NCI-H146 treated with DMSO at 0.1 percent for 48 hours (cell line): ENCODE data around the gene ME3.
"Not testable (repeated sequence)": the region's sequence is repeated elsewhere in the genome, so short reads cannot be mapped to it uniquely, and the experiment has no call there.

ENCODE experiments used
- DNase-seq: peaks from one replicate; lab custom pipeline; 2025; ENCODE audit not compliant: unreplicated experiment; lab: John Stamatoyannopoulos, UW

ME3 gene

DNA sequence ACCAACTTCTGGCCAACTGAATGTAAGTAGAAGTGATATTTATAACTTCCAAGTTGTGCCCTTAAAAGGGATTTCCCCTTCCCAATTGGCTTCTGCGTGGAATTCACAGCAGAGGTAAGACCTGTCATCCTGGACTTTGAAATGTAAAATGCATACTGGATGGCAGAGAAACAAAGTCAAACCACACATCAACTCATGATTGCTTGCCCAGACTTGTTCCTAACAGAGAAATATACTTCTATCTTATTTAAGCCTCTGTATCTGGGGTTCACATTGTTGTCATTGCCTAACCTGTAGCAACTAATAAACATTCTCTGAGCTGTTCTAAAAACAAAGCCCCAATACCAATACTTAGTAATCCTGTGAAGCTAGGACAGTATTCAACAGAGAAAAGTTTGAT, 6.2 kb downstream of the ME3 start:
- no peak for DNase-seq

DNA sequence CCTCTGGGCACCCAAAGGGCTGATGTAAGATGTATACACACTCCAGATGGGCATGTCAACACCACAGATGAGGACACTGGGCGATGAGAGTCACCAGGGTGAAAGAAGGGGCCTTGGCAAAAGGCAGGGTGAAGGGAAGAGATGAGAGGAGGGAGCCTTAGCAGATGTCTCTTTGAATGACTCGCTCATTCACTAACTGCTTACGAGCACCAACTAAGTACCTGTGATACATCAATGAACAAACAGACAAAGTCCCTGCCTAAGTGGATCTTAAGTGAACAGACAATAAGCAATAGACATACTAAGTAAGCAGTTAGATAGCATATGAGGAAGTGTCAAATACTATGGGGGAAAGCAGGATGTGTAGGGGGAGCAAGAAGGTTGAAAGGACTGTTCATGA, 7.5 kb downstream of the ME3 start:
- no peak for DNase-seq

DNA sequence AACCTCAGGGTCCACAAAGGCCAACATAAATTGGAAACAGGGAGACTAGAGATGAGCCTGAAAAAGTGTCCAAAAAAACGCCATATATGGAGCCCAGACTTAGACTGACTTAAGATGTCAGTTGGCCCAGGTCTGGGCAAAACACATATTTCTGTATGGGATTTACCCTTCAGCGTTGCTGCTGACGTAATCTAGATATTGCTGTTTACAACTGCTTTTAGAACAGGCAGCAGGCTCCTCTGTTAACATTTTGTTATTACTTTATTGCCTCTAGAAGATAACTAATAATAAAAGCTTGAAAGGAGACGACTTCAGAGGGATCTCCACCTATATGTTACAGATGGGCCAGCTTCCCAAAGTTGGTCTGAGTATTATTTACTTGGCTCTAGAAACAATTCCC, 8.7 kb downstream of the ME3 start:
- no peak for DNase-seq

GRCh38 chr11:86663291-86663690, 9.1 kb downstream of the ME3 start:
- DNase-seq: no peak

GRCh38 chr11:86660736-86661135, 11.7 kb downstream of the ME3 start:
- DNase-seq: no peak

DNA sequence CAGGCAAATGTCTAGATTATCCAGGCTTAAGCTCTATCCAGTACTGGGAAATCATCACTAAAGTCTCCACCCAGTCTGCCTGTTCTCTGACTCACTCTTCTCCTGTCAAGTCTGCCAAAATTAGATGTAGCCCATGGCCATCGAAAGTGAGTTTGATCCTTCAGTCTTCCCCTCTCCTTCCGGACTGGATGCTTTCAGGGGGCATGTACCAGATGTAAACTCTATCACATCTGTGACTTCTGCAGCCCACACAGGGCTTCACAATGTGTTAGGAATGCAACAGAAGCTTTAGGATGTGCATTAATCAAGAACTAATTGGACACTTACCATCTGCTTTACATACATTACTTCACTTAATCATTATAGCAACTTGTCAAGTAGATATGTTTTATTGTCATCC, 12.3 kb downstream of the ME3 start:
- DNase-seq: no peak

DNA sequence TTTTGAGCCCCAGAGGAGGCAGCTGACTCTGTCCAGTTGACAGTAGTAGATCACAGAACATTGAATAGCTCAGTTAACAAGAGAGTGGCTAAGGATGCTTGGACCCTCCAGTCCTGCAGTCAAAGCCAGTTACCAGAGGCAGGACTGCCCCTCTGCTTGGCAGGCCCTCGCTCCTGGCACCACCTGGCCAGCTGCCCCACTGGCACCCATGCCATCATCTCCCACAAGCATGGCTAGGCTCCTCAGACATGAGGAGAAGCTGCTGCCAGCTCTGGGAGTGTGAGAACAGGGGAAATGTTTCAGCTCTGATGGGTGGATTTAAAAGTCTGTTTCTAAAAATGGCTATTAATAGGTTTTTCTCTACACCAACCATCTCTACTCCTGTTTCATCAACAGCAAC, 13.9 kb downstream of the ME3 start:
- DNase-seq: no peak

- not testable (repeated sequence) for DNase-seq
Observed at GRCh38 chr11:86645212-86645611, 27.2 kb downstream of the ME3 start.

DNA sequence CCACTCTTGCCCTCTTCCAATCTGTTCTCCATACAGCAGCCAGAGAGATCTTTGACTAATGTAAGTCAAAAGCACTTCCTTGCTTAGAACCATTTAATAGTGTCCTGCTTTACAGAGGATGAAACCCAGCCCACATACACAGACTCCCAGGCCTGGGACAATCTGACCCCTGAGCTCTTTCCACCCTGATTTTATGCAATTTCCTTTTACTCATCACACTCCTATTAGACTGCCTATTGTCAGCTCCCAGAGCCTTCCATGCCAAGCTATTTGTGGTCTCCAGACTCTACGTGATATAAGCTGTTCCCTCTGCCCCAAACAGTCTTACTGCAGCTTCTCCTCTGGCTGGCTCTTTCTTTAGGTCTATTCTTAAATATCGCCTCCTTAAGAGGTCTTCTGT, 28.1 kb downstream of the ME3 start:
- DNase-seq: no peak

DNA sequence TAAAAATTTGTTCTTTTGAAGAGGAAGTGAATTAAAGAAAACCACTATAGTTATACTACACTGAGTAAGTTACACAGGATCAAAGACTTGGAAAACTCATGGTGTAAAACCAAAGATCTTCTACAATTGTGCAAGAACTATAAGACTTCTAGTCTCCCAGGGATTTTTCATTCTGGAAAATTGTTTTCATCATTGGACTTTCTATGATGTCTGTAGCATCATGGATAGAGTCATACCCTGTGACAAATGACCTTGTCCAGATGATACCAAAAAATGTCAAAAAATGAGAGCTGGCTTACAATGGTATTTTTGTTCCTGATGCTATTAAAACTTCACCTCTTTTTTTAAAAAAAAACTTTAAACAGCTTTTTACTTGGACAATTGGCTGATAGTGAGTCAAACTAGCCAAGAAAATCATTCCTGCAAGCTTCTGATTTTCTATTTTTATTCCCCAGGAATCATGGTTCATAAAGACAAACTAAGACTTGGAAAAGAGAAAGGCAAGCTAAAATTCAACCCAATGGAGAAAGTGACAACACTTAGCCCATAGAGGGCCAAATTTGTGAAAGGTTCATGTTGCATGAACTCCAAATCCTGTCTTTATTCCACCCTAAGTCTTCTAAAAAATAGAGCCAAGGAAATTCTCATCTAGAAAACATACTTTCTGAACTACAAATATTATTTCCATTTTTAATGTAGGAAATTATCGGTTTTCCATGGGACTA, 30.7 kb downstream of the ME3 start:
- DNase-seq: no peak

DNA sequence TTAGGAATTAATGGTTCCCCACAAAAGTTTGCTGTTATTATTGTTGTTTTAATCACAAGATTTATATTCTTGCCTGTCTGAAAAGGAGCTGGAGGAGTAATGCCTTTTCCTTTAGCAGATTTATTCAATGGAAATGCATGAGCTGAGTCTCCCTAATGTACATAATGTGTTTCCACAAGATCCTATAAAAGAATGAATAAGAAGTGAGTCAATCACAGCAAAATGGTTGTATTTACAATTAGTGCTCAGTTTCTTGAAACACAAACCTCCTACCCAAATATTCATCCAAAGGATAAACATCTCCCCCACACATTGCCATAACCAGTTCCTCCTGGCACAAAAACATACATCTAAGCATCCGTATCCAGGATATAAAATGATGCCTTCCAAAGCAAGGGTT, 33.3 kb downstream of the ME3 start:
- DNase-seq: no peak

DNA sequence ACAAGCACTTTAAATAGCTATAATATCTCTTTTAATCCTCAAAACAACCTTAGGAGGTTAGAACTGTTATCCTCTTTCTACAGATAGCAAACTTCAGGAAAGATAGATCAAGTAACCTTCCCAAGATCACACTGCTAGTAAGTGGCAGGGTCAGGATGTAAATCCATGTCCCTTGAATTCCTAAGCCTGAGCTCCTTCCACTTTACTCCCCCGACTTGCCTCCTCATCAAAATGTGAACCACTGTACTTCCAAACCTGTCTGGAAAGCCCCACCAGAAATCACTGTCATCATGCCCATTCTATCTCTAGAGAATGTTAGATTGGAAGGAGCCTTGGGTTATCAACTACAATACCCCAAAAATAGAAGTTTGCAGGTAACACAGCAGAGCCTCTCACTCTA, 33.7 kb downstream of the ME3 start:
- no peak for DNase-seq

DNA sequence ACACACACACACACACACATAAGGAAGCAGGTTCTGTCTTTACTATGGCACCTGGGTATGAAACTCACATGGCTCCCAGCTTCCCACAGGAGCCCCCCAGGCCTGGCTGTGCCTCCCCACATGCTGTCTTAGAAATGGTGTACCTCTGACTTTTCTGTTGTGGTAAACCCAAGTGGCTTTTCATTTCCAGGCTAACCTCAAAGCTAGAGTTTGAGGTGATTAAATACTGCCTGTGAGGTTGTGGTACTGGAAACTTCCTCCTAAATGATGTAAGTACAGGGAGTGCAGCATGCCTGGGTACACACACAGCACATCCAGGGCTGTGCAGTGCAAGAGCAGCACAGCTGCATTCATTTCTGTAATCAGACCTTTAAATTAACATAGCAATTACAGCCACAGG, 34.4 kb downstream of the ME3 start:
- no peak for DNase-seq

- DNase-seq: no peak
Observed at GRCh38 chr11:86636275-86636674, 36.1 kb downstream of the ME3 start.

DNA sequence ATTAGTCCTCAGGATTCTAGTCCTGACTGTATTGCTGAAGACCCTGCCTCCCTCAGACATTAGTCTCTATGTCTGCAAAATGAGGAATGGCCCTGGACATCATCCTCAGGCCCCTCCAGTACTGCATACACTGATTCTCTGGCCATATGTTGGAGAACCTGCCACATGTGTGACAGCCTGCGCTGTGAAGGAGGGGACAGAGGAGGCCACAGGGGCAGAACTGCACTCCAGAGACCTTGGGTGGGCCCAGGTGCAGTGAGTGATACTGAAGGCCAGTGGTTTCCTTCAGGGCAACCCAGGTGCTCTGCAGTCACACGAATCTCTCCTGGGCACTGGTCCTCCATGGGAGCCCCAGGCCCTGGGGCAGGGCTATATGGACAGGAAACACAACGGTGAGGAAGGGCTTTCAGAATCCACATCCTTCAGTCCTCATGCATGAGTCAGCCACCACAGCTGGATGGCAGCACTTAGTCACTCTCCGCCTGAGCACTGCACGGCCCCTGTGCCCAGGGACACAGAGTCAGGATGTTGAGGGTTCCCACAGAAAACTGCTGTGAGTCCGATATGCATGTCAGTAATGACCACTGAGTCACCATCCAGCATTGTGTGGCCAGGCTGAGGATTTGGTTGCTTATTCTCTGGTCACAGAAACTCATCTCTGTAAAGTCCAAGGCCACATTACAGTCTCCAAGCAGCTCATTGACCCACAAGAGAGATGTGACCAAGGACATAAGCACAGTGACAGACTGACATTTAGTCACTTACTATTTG, 39.7 kb downstream of the ME3 start:
- DNase-seq: no peak

GRCh38 chr11:86630229-86630981, 42.0 kb downstream of the ME3 start:
- no peak for DNase-seq

DNA sequence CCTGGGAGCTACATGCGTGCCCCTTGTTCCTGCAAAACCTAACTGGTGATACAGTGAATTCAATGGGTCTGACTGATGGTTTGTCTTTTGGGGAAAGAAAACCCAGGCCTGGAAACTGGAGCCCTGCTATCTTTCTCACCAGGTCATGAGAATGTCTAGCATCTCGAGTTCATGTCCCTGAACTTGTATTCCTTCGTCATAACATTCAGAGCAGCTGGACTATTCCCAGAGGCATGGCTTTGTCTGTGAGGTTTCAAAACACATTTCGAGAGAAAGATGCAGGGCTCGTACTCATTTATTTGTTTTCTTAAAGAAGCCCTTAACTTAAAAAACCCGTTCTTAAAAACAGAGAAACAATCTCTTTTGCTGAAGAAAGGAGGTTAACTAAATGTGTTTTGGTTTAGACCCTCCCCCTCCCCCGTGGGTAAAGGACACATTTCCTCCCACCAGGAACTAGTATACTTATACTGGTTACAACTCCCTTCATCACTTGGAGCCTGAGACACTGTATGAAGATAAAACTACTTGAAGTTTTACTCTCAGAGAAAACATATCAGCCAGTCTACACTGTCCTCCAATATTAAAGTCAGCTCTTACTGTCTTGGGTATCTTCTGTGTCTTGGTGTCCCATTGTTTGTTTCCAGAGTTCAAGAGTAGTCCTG, 43.2 kb downstream of the ME3 start:
- DNase-seq: no peak

DNA sequence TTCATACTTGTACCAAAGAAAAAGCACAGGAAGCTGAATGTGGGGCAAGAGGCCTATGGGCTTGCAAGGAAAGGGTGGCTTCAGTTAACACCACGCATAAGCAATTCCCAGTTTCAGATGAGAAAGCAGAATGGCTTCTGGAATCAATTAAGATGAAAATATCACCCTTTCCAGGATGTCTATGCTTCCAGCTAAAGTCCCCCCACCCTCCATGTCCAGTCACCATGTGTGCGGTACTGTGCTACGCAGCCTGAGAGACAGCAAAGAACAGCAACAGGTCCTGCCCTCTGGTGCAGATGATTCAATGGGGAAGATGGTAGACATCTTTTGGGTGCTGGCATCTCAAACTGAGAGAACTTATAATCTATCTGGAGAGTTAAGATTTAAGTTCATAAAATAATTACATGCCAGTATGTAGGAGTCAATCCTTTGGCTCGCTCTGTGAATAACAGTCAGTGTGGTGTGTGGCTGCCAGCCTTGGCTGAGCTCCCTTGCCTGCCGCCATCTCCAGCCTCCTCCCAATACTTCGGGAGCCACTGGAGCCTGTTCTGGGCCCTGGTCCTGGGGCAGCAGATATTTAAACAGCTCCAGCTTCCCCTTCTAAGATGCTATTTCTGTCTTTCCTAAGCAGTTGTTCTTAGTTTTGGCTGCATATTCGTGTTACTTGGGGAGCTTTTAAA, 44.5 kb downstream of the ME3 start:
- DNase-seq: no peak

DNA sequence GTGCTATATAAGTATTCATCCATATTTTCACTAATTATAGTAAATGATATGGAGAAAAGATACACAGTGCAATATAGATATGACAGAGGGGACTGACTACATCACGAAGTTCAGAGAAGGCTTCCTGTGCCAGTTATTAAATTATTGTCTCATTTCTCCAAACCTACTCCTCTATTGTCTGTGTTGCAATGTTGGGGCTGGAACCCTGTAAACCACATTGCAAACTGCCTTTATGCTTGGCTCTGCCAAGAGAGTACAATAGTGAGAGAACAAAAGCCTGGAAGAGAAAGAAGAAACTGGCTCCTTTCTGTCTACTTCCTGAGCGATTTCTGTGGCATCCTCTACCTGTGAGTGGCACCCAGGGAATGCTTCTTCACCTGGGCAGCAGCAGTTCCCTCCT, 46.4 kb downstream of the ME3 start:
- DNase-seq: no peak

- no peak for DNase-seq
Observed at GRCh38 chr11:86625544-86625943, 46.9 kb downstream of the ME3 start.

- no peak for DNase-seq
Observed at GRCh38 chr11:86624366-86624765, 48.0 kb downstream of the ME3 start.
